GM19372 (cell line): Measurements from ENCODE around the gene NUBP2.
"Not testable (repeated sequence)": the region's sequence is repeated elsewhere in the genome, so short reads cannot be mapped to it uniquely, and the experiment has no call there.

Experiments
- ATAC-seq: cut with Tn5 transposase; IDR thresholded peaks from one replicate; pipeline ENCODE4 v1.9.1; 2021; ENCODE audit warnings: mild to moderate bottlenecking, low read depth, moderate library complexity; ENCODE audit not compliant: unreplicated experiment

Gene NUBP2

GRCh38 chr16:1794908-1795666 lies 12.3 kb downstream of the NUBP2 start:
- no peak for ATAC-seq

GRCh38 chr16:1799263-1799662 lies 16.5 kb downstream of the NUBP2 start:
- ATAC-seq = not testable (repeated sequence)

- no peak for ATAC-seq
Observed at GRCh38 chr16:1800701-1801100, 17.9 kb downstream of the NUBP2 start.

DNA sequence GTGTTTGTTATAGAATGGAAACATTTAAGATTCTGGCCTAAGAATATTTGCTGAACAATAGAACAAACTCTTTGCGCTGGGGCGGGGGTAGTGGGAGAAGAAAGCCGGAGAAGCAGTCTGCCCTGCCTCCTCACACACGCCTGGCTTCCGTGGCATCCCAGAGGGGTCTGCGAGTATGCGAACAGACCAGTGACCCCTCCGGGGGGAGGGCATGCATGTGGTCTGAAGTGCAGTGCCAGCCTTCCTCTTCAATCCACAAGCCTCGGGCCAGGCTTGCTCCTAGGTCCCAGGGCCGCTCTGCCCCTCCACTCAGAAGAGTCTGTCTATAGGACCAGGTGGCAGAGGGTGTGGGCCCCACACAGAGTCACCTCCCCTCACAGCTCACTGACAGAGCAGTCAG lies 24.9 kb downstream of the NUBP2 start:
- ATAC-seq = no peak

- ATAC-seq = no peak
Observed at GRCh38 chr16:1808691-1809090, 25.9 kb downstream of the NUBP2 start.

- no peak for ATAC-seq
Observed at GRCh38 chr16:1809281-1809801, 26.6 kb downstream of the NUBP2 start.

GRCh38 chr16:1810106-1810505 lies 27.3 kb downstream of the NUBP2 start:
- ATAC-seq = no peak

- ATAC-seq = no peak
Observed at GRCh38 chr16:1810536-1810935, 27.8 kb downstream of the NUBP2 start.

GRCh38 chr16:1812732-1813163 lies 30.0 kb downstream of the NUBP2 start:
- no peak for ATAC-seq

DNA sequence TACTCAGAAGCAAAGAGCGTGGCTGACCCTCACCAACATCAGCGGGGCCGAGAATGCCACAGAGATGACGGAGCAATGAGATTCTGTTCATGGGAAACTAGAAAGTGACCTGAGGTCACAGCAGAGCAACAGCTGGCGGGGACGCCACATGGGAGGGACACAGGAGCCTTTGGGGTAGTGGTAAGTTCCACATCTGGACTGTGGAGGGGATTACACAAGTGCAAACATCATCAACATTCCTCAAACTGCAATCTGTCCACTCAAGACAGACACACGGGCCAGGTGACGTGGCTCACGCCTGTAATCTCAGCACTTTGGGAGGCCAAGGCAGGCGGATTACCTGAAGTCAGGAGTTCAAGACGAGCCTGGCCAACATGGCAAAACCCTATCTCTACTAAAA lies 32.7 kb downstream of the NUBP2 start:
- no peak for ATAC-seq

DNA sequence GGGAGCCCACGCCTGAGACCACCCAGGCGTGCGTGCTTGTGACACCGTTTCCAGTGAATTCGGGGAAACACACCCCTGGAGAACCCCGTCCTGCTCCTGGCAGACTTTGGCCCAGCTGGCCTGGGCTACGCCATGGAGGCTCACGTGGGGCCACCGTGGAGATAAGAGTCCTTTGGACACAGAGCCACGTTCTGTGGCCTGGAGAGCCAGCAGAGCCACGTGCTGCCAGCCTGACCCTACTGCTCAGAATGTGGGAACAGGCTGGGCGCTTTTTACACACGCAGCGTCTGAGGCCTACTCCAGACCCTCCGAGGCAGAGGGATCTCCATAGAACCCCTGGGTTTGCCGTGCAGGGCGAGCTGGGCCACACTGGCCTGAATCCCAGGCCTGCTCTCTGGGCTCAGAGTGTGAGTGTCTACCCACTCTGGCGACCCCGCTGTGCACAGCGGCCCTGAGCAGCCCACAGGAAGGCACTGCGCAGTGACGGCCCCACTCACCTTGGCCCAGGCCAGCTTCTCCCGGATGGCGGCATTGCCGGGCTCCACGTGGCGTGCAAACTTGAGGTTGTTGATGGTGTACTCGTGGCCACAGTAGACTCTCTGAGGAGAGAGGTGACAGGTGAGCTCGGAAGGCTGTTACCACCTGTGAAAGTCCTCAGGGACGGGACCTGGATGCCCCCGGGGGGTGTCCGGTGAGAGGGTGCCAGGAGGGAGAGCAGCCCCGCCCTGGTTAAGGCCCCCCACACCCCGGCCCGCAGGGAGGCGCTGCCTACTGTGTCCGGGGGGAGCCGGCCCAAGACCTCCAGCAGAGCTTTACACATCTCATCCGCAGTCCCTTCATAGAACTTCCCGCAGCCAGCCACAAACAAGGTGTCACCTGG lies 33.9 kb downstream of the NUBP2 start:
- no peak for ATAC-seq

- ATAC-seq = no peak
Observed at GRCh38 chr16:1817276-1817589, 34.5 kb downstream of the NUBP2 start.

GRCh38 chr16:1817716-1818115 lies 35.0 kb downstream of the NUBP2 start:
- ATAC-seq = no peak

GRCh38 chr16:1818204-1818872 lies 35.6 kb downstream of the NUBP2 start:
- no peak for ATAC-seq

- no peak for ATAC-seq
Observed at GRCh38 chr16:1818873-1819525, 36.2 kb downstream of the NUBP2 start.

DNA sequence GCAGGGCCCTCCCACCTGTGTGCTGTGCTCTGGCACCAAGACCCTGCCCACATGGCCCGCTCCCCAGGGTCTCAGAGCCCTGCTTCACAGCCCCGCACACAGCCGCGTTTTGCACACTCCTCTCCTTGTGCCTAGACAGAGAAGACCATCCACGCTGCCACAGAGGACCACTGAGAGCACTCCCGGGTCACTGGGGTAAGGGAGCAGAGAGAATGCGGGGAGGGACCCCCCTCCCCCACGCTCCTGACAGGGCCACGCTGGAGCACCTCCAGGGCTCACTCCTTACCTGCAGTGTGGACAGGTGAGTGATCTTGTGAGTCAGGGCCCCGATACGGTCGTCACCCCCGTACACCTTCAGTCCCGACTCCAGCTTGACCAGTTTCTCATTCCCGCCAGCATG lies 36.9 kb downstream of the NUBP2 start:
- no peak for ATAC-seq

DNA sequence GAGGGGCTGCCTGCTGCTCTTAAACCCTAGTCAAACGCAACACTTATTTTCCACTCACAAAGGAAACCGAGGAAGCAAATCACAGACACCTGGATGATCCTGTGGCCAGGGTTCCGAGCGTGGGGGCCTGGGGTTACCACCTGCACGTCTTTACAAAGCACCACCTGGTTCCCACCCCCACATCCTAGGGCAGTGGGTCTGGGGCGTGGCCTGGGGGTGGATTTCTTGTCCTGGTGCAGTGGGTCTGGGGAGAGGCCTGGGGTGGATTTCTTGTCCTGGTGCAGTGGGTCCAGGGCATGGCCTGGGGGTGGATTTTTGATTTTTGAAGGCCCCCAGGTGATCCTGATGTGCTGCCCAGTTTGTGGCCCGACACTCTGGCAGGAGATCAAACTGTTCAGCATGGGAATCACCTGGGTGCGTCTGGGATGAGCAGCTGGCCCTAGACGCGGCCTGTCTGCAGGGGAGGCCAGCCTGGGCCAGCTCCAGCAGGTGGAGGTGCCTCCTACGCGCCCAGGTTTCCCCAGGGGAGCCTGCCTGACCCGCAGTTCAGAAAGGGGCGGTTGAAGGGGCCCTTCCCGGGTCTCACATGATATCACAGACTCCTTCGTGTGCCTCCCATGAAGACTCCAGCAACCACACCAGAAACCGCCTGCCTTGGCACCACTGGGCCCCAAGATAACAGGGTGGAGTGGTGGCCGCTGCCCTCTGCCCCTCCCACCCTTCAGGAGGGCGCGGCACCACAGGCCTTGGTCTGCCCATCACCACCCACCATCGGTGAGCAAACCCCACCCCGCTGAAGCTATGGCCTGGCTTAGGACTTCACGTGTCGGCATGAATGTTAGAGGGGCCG lies 37.6 kb downstream of the NUBP2 start:
- no peak for ATAC-seq

DNA sequence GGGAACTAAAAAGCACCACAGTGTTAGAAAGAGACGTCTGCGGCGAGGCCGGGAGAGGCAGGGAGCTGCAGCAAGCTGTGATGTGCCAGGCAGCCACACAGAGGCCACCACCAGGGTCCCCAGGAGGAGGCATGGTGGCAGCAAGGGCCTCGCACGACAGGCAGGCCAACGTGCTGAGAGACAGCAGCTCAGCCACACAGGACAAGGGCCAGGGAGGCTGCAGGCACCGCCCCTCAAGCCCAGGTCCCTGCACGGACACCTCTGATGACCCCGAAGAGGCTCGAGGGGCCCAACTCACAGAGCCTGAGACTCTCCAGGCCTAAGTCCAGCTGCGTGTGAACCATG lies 38.2 kb downstream of the NUBP2 start:
- no peak for ATAC-seq

DNA sequence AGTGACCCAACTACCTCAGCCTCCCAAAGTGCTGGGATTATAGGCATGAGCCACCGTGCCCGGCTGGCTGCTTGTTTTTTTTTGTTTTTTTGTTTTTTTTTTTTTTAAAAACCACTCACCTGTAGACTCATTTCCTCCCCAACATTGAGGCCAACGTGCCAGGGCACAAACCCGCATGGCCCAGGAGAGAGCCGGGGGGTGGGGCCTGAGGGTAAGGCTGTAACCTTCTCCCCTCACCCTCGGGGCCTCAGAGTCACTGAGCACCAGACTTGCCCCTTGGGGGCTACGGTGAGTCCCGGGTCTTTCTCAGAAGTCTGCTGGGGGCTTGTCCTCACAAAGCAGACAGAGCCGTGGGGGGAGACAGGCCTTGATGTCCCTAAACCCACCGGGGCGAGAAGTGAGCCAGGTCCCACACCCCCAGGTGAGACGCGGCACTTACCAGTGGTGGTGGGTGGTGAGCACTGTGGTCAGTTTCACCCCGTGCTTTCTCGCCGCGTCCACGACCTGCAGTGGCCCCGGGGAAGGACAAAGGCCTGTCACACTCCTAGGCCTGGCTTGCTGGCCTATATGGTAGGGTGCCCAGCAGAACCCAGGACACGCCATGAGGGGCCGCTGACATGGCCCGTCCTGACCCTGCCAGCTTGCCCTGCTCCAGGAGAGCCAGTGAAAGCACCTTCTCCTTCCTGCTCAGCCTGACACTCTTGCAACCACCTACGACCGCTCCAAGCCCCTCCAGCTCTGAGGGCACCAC lies 39.3 kb downstream of the NUBP2 start:
- no peak for ATAC-seq
